ENCODE measurements around the gene ELL3. TPM values are rescaled to one million over a fixed set of nuclear protein-coding genes. Genes with fewer than 3 reads are reported as not detected.
A peak's percentile ranks its signal among the peaks of the same experiment; 100 is the strongest.
"Not testable (repeated sequence)": the region's sequence is repeated elsewhere in the genome, so short reads cannot be mapped to it uniquely, and the experiment has no call there.

ELL3 gene
- total RNA-seq, 2 donors from 2014 or later, result 23.3 to 34.9 TPM

DNA sequence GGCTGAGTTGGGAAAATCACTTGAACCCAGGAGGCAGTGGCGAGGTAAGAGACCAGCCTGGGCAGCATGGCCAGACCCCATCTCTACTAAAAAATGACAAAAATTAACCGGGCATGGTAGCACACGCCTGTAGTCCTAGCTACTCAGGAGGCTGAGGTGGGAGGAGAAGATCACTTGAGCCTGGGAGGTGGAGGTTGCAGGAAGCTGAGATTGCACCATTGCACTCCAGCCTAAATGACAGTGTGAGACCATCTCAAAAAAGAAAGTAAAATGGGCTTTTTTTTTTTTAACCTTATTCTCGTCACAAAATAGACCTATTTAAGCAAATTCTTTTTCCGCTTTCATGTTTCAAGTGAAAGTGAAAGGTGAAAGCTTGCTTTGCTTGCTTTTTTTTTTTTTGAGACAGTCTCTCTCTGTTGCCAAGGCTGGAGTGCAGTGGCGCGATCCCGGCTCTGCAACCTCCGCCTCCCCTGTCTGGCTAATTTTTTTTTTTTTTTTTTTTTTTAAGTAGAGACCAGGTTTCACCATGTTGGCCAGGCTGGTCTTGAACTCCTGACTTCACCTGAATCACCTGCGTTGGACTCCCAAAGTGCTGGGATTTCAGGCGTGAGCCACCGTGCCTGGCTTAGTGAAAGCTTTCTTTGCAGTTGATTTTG, 26.9 kb downstream of the ELL3 start:
- no peak for DNase-seq
- no peaks in the 10 kb centered on the region for H3K27me3 ChIP-seq
- TF ChIP-seq, protein P1, sequence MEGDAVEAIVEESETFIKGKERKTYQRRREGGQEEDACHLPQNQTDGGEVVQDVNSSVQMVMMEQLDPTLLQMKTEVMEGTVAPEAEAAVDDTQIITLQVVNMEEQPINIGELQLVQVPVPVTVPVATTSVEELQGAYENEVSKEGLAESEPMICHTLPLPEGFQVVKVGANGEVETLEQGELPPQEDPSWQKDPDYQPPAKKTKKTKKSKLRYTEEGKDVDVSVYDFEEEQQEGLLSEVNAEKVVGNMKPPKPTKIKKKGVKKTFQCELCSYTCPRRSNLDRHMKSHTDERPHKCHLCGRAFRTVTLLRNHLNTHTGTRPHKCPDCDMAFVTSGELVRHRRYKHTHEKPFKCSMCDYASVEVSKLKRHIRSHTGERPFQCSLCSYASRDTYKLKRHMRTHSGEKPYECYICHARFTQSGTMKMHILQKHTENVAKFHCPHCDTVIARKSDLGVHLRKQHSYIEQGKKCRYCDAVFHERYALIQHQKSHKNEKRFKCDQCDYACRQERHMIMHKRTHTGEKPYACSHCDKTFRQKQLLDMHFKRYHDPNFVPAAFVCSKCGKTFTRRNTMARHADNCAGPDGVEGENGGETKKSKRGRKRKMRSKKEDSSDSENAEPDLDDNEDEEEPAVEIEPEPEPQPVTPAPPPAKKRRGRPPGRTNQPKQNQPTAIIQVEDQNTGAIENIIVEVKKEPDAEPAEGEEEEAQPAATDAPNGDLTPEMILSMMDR (IDR thresholded peaks at IDR 0.05), result no peak
- H3K4me3 ChIP-seq, result no peak overlapping the region
- no peaks in the 10 kb centered on the region for H3K9me3 ChIP-seq
- H3K4me1 ChIP-seq, result peaks cover 7% of the 10 kb centered on the region
- intact Hi-C loops (cut with DNase I), result no loop called here
- no peak overlapping the region for H3K9ac ChIP-seq (ENCODE audit: low read depth in 2 of 2, low read length in 2 of 2)
- H3K36me3 ChIP-seq, result peaks cover 6% of the 10 kb centered on the region
- H3K27ac ChIP-seq, result peak overlapping the region; percentile 2

DNA sequence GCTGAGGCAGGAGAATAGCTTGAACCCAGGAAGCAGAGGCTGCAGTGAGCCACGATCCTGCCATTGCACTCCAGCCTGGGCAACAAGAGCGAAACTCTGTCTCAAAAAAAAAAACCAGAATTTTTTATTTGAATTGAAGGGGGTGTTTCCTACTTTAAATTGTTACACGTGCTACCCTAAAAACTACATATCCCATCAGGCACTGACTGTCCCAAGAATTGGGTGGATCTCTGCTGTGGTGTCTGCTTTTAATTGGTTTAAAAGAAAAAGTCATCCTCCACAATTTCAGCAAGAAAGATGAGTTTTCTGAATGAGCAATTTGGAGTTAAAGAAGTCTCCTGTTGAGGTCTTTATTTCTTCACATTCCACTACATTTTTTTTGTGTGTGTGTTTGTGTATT, 28.4 kb downstream of the ELL3 start:
- H3K27me3 ChIP-seq, result no peaks in the 10 kb centered on the region
- intact Hi-C loops (cut with DNase I), result no loop called here
- no peak for DNase-seq
- no peak overlapping the region for H3K9ac ChIP-seq (ENCODE audit: low read depth in 2 of 2, low read length in 2 of 2)
- H3K36me3 ChIP-seq, result no peaks in the 10 kb centered on the region
- H3K9me3 ChIP-seq, result no peaks in the 10 kb centered on the region
- TF ChIP-seq, protein P1 (IDR thresholded peaks at IDR 0.05), result no peak
- H3K27ac ChIP-seq, result no peak overlapping the region
- H3K4me1 ChIP-seq, result peaks cover 7% of the 10 kb centered on the region
- H3K4me3 ChIP-seq, result no peak overlapping the region

DNA sequence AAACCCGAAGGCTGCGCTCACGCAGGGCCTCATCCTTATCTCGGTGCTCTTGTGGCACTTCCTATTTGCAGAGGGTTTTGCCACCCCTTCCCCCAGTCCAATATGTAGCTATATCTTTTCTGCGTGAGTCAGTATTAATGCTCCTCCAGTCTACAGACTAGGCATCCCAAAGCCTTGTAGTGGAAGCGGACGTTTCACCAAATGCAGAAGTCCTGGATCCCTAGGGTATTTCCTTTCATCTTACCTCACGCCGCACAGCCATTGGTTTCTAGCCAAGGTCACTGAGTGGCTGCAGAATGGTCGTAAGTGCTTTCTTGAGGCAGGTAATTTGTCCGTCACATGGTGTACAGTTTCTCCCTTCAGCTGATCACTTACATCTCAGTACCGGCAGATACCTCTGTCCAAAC, 29.9 kb downstream of the ELL3 start:
- H3K27me3 ChIP-seq; H3K36me3 ChIP-seq; H3K9me3 ChIP-seq; intact Hi-C loops (cut with DNase I); H3K4me1 ChIP-seq: not testable (repeated sequence)
- Histone ChIP-seq H3K9ac (ENCODE audit: low read depth in 2 of 2, low read length in 2 of 2) (peak overlapping the region; percentile 74 to 97), H3K27ac (peak overlapping the region; percentile 92), H3K4me3 (peak overlapping the region; percentile 77)
- peak; percentile 38 for DNase-seq

DNA sequence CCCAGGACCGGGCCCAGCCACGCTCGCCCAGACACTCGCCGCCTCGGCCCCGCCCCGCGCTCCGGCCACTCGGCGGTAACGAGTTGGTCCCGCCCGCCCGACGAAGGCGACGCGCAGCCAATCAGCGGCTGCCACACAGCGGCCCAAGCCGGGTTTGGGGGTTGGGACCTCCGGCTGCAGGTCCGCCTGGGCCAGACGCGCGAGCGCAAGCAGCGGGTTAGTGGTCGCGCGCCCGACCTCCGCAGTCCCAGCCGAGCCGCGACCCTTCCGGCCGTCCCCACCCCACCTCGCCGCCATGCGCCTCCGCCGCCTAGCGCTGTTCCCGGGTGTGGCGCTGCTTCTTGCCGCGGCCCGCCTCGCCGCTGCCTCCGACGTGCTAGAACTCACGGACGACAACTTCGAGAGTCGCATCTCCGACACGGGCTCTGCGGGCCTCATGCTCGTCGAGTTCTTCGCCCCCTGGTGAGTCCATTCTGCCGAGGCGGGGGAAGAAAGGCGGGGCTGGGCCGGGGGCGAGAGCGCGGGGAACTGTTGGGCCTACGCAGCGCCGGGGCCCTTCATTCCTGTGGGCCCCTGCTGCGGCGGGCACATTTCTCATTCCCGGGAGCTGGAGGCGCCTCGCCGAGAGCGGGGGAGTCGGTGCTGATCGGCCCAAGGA, 30.4 kb downstream of the ELL3 start, which contains the start of gene PDIA3:
TSS of gene PDIA3 (plus strand) at position 194 of the 658 bp plus-strand sequence. CDS start at position 296, 102 bp downstream.
- peak within 1 kb of the TSS; percentile 74 to 97 for H3K9ac ChIP-seq (ENCODE audit: low read depth in 2 of 2, low read length in 2 of 2)
- H3K36me3 ChIP-seq; H3K4me1 ChIP-seq; H3K9me3 ChIP-seq; intact Hi-C loops (cut with DNase I); H3K27me3 ChIP-seq: not testable (repeated sequence)
- DNase-seq, result peak; percentile 94
- H3K27ac ChIP-seq, result peak within 1 kb of the TSS; percentile 92
- H3K4me3 ChIP-seq, result peak within 1 kb of the TSS; percentile 77

DNA sequence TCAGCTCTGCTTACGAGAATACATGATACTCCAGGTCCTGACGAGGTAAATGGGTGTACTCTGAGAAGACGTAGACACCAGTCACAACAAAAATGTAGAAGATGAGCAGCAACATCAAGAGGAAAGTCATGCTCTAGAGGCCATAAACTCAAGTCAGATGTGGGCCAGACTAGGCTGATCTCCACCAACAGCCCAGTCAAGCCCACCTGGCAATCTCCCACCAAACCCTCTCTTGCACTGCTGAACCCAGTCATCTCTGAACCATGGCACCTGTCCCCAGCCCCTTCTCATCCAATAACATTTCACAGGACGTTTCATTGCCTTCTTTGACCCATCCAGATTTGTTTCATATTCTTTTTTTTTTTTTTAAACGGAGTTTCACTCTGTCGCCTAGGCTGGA, 41.4 kb downstream of the ELL3 start:
- H3K27me3 ChIP-seq, result no peaks in the 10 kb centered on the region
- H3K27ac ChIP-seq, result no peak overlapping the region
- intact Hi-C loops (cut with DNase I), result no loop called here
- TF ChIP-seq, protein P1 (IDR thresholded peaks at IDR 0.05), result no peak
- no peaks in the 10 kb centered on the region for H3K9me3 ChIP-seq
- no peak overlapping the region for H3K9ac ChIP-seq (ENCODE audit: low read depth in 2 of 2, low read length in 2 of 2)
- DNase-seq, result no peak
- no peaks in the 10 kb centered on the region for H3K4me1 ChIP-seq
- H3K36me3 ChIP-seq, result no peaks in the 10 kb centered on the region
- no peak overlapping the region for H3K4me3 ChIP-seq

DNA sequence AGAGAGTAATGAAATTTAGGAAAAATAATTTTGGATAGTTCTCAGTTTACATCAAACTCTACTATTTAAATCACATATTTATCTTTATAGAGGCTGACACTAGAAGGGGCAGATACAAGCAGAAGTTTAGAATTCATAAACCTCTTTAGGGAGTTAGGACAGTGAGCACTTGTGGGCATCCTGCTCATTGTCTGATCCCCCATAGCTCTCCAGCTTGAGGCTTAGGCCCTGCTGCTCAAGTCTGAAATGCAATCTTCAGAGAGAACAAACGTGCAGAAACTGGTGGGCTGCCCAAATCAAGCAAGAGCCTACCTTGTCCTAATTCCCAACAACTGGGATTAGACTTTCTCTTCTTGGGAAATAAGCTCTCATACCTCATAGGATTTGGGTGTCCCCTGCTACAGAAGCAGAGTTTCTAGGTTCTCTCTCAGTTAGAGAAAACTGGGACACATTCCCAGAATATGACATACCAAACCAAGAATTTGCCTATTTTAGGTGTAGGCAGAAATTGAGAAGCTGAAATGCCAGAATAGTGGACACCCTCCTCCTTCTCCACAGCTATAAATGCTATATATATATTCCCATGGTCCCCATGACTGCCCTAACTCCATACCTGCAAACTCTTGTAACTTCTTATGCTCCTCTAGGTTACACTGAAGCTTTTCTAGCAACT, 48.6 kb downstream of the ELL3 start:
- DNase-seq; H3K4me3 ChIP-seq; H3K36me3 ChIP-seq; intact Hi-C loops (cut with DNase I); H3K9me3 ChIP-seq; H3K27ac ChIP-seq; H3K9ac ChIP-seq (ENCODE audit: low read depth in 2 of 2, low read length in 2 of 2); H3K27me3 ChIP-seq; H3K4me1 ChIP-seq: not testable (repeated sequence)

DNA sequence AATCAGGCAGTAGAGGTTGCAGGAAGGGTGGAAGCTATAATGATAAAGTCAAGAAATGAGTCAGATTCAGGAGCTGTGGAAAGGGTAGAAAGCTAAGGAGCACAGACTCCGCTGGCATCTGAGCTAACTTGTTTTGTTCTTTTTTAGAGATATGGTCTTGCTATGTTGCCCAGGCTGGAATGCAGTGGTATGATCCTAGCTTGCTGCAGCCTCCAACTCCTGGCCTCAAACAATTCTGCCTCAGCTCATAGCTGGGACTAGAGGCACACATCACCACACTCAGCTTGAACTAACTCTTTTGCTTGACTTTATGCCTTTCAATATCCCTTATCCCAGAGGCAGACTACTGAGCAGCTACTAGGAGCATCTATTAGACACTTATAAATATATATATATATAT, 50.5 kb downstream of the ELL3 start:
- H3K4me1 ChIP-seq; H3K4me3 ChIP-seq; H3K27me3 ChIP-seq; DNase-seq; H3K9me3 ChIP-seq; H3K36me3 ChIP-seq; H3K9ac ChIP-seq (ENCODE audit: low read depth in 2 of 2, low read length in 2 of 2); H3K27ac ChIP-seq; intact Hi-C loops (cut with DNase I): not testable (repeated sequence)
